SK-N-SH (cell line): Measurements from ENCODE around the gene GPR162. TPM values are rescaled to one million over a fixed set of nuclear protein-coding genes. Genes with fewer than 3 reads are reported as not detected.

Source experiments
- CTCF ChIA-PET: fragments of 300-600, 350-600 bp; formaldehyde crosslinking; extraction: SDS; loops from one replicate; lab custom pipeline; 2021; lab: Yijun Ruan, JAX
- POLR2A ChIA-PET: fragments of 350-600 bp; sonication (Branson Sonifier 250); formaldehyde crosslinking; extraction: SDS; loops from one replicate; lab custom pipeline; 2020; ENCODE audit warnings: antibody characterized with exemption, inconsistent platforms; lab: Yijun Ruan, JAX
- DNase-seq: peaks from one replicate; pipeline ENCODE4 v3.0.0; 2012
- H2AFZ ChIP-seq: fragments of 200-600 bp; sonication (generic); 2 replicates; pipeline ENCODE4 v1.8.1; 2016; ENCODE audit warnings: antibody characterized with exemption, mild to moderate bottlenecking, low read depth
- H3F3A ChIP-seq: fragments of 200-600 bp; sonication (generic); replicated peaks from 2 replicates; pipeline ENCODE3; 2016; ENCODE audit warnings: antibody characterized with exemption, mild to moderate bottlenecking; ENCODE audit not compliant: insufficient read depth
- H3K27ac ChIP-seq, 2 experiments: fragments of 200-500 bp in 1 of 2; fragments of 200-600 bp in 1 of 2; sonication (Bioruptor generic) in 1 of 2; sonication (generic), shearing (Covaris generic) in 1 of 2; 2 replicates each; pipeline versions ENCODE4 v1.5.1 to v1.6.1; 2014 to 2016; ENCODE audit warnings: low read depth in 2 of 2, inconsistent platforms in 1 of 2, low read length in 1 of 2, mild to moderate bottlenecking in 1 of 2, mixed read lengths in 1 of 2
- H3K27me3 ChIP-seq: fragments of 200-600 bp; sonication (generic), shearing (Covaris generic); 2 replicates; pipeline ENCODE4 v1.6.1; 2016; ENCODE audit warnings: mixed run types; ENCODE audit not compliant: insufficient read depth
- H3K36me3 ChIP-seq, 2 experiments: fragments of 200-500 bp in 1 of 2; fragments of 200-600 bp in 1 of 2; sonication (Bioruptor generic) in 1 of 2; sonication (generic) in 1 of 2; replicated peaks in 1 of 2; 2 replicates each; pipeline versions ENCODE3 to v1.5.1; 2014 to 2016; ENCODE audit warnings: low read length in 1 of 2, mild to moderate bottlenecking in 1 of 2; ENCODE audit not compliant: insufficient read depth in 2 of 2, control insufficient read depth in 1 of 2
- H3K4me1 ChIP-seq, 2 experiments: fragments of 200-500 bp in 1 of 2; fragments of 200-600 bp in 1 of 2; sonication (Bioruptor generic) in 1 of 2; sonication (generic), shearing (Covaris generic) in 1 of 2; 2 replicates each; pipeline versions ENCODE4 v1.5.1 to v1.6.1; 2014 to 2016; ENCODE audit warnings: low read depth in 1 of 2, low read length in 1 of 2, mixed run types in 1 of 2; ENCODE audit not compliant: insufficient read depth in 2 of 2, control insufficient read depth in 1 of 2
- H3K4me2 ChIP-seq: fragments of 200-600 bp; sonication (generic), shearing (Covaris generic); 2 replicates; pipeline ENCODE4 v1.6.1; 2017; ENCODE audit warnings: mixed run types
- H3K4me3 ChIP-seq, 2 experiments: fragments of 200-500 bp in 1 of 2; fragments of 200-600 bp in 1 of 2; sonication (Bioruptor generic) in 1 of 2; sonication (generic), shearing (Covaris generic) in 1 of 2; 2 replicates each; pipeline versions ENCODE4 v1.5.1 to v1.8.1; 2014 to 2016; ENCODE audit warnings: low read depth in 2 of 2, inconsistent platforms in 1 of 2, low read length in 1 of 2, mild to moderate bottlenecking in 1 of 2, mixed read lengths in 1 of 2, moderate library complexity in 1 of 2
- H3K79me2 ChIP-seq: fragments of 200-600 bp; sonication (generic); 2 replicates; pipeline ENCODE4 v1.8.1; 2017; ENCODE audit warnings: mild to moderate bottlenecking; ENCODE audit not compliant: insufficient read depth
- H3K9ac ChIP-seq: fragments of 200-600 bp; sonication (generic); 2 replicates; pipeline ENCODE4 v1.6.1; 2017; ENCODE audit warnings: mixed run types
- H3K9me2 ChIP-seq: fragments of 200-600 bp; sonication (generic); 2 replicates; pipeline ENCODE4 v1.6.1; 2017; ENCODE audit warnings: mixed run types
- H3K9me3 ChIP-seq: fragments of 200-600 bp; sonication (generic); 2 replicates; pipeline ENCODE4 v1.6.1; 2017; ENCODE audit warnings: mixed run types, mild to moderate bottlenecking, moderate library complexity
- H4K20me1 ChIP-seq: fragments of 200-600 bp; sonication (generic); 2 replicates; pipeline ENCODE4 v1.6.1; 2017; ENCODE audit warnings: mild to moderate bottlenecking, mixed run types; ENCODE audit not compliant: insufficient read depth
- CHD2 ChIP-seq: fragments of 150-350 bp; IDR thresholded peaks from 2 replicates; pipeline ENCODE4 v1.6.1; 2018; ENCODE audit warnings: low read length; ENCODE audit not compliant: partially characterized antibody
- ELF1 ChIP-seq: IDR thresholded peaks from 2 replicates; pipeline ENCODE4 v1.4.0; 2012
- EP300 ChIP-seq, 2 experiments: IDR thresholded peaks; 2 replicates each; pipeline versions ENCODE4 v1.4.0 to v1.6.1; 2012; ENCODE audit warnings: borderline replicate concordance in 1 of 2, low read depth in 1 of 2, low read length in 1 of 2
- FOSL2 ChIP-seq: IDR thresholded peaks from 2 replicates; pipeline ENCODE4 v1.4.0; 2012; ENCODE audit warnings: low read depth, mild to moderate bottlenecking, moderate library complexity, borderline replicate concordance
- FOXJ3 ChIP-seq: sonication (generic); formaldehyde crosslinking; IDR thresholded peaks from 2 replicates; pipeline ENCODE4 v1.5.1; 2020; ENCODE audit warnings: mild to moderate bottlenecking, missing genetic modification reagents
- FOXM1 ChIP-seq: IDR thresholded peaks from 2 replicates; pipeline ENCODE4 v1.4.0; 2012; ENCODE audit warnings: low read depth, mild to moderate bottlenecking
- GATA2 ChIP-seq: sonication (generic); formaldehyde crosslinking; IDR thresholded peaks from 2 replicates; pipeline ENCODE4 v1.5.0; 2020; ENCODE audit warnings: mild to moderate bottlenecking, missing genetic modification reagents
- IRF3 ChIP-seq: fragments of 150-350 bp; IDR thresholded peaks from 2 replicates; pipeline ENCODE4 v1.6.1; 2016; ENCODE audit warnings: mild to moderate bottlenecking, low read depth, low read length
- JUND ChIP-seq: IDR thresholded peaks from 2 replicates; pipeline ENCODE4 v1.4.0; 2012
- MAX ChIP-seq: IDR thresholded peaks from 2 replicates; pipeline ENCODE4 v1.4.0; 2012; ENCODE audit warnings: low read depth
- MEF2A ChIP-seq: IDR thresholded peaks from 2 replicates; pipeline ENCODE4 v1.4.0; 2012; ENCODE audit warnings: low read depth, borderline replicate concordance
- MXI1 ChIP-seq: IDR thresholded peaks from 2 replicates; pipeline ENCODE4 v1.6.1; 2012; ENCODE audit warnings: mild to moderate bottlenecking, low read depth, low read length, improper control_type of control experiment
- NRF1 ChIP-seq: IDR thresholded peaks from 2 replicates; pipeline ENCODE4 v1.6.1; 2012; ENCODE audit warnings: low read depth, mild to moderate bottlenecking, low read length
- RCOR1 ChIP-seq: fragments of 150-350 bp; IDR thresholded peaks from 2 replicates; pipeline ENCODE4 v1.6.1; 2017; ENCODE audit warnings: antibody characterized with exemption, low read length
- REST ChIP-seq: IDR thresholded peaks from 2 replicates; pipeline ENCODE4 v1.6.1; 2012; ENCODE audit warnings: mild to moderate bottlenecking, low read depth, low read length, moderate library complexity
- RFX5 ChIP-seq: IDR thresholded peaks from 2 replicates; pipeline ENCODE4 v1.6.1; 2012; ENCODE audit warnings: mild to moderate bottlenecking, improper control_type of control experiment, low read length
- SMC3 ChIP-seq: IDR thresholded peaks from 2 replicates; pipeline ENCODE4 v1.6.1; 2012; ENCODE audit warnings: low read depth, low read length, improper control_type of control experiment
- TAF1 ChIP-seq: IDR thresholded peaks from 2 replicates; pipeline ENCODE4 v1.6.1; 2012; ENCODE audit warnings: low read depth, mild to moderate bottlenecking, low read length, moderate library complexity, borderline replicate concordance
- USF1 ChIP-seq: IDR thresholded peaks from 2 replicates; pipeline ENCODE4 v1.4.0; 2012; ENCODE audit warnings: low read depth, borderline replicate concordance
- USF2 ChIP-seq: fragments of 150-350 bp; IDR thresholded peaks from 2 replicates; pipeline ENCODE4 v1.6.1; 2017; ENCODE audit warnings: antibody characterized with exemption, low read length, low read depth, borderline replicate concordance
- ZBTB33 ChIP-seq: IDR thresholded peaks from 2 replicates; pipeline ENCODE4 v1.4.0; 2012; ENCODE audit warnings: low read depth, borderline replicate concordance
- WGBS: methylation state at CpG from one replicate; pipeline ENCODE4 v1.1.6; 2017; ENCODE audit warnings: low lambda C conversion rate; 5-methylcytosine and 5-hydroxymethylcytosine counted together
- polyA plus RNA-seq, 3 experiments: library from polyadenylated mRNA; depleted of rRNA; stranded (reverse); fragments of >200 nt; gene quantifications; 2 replicates each; pipeline ENCODE4 v1.2.3, GENCODE V29; 2012

GPR162 gene
- polyA plus RNA-seq, 1 of the 3 experiments (the other 2 are of a cell fraction), result 18.6 TPM

GRCh38 chr12:6849427-6849826 lies 27.8 kb downstream of the GPR162 start (continued):
- TF ChIP-seq IRF3, result no peak
- TF ChIP-seq MXI1, result no peak
- no peak for TF ChIP-seq NRF1
- no peak for TF ChIP-seq RCOR1

- Histone ChIP-seq H4K20me1 (no peaks in the 10 kb centered on the region; the same call in 1 of the 2 replicates), H3K4me3 (peak overlapping the region; percentile 70 to 76; a peak in 3 of 4 replicates), H3K4me1 (peaks cover 7 to 17% of the 10 kb centered on the region in 2 experiments), H3K4me2 (peak overlapping the region; percentile 77), H3K9me3 (no peaks in the 10 kb centered on the region), H3K9ac (peak overlapping the region; percentile 59; the same call in 1 of the 2 replicates), H3K9me2 (no peaks in the 10 kb centered on the region), H3K36me3 (peaks cover 26 to 37% of the 10 kb centered on the region in 2 experiments), H2AFZ (no peak overlapping the region), H3K27me3 (no peaks in the 10 kb centered on the region), H3F3A (peaks cover 22% of the 10 kb centered on the region), H3K27ac (no peak overlapping the region), H3K79me2 (peaks cover 61% of the 10 kb centered on the region)
- no peak for TF ChIP-seq JUND
- TF ChIP-seq MEF2A, result no peak
- TF ChIP-seq GATA2 (CRISPR knock-in tag), result no peak
- TF ChIP-seq SMC3, result no peak
- no peak for TF ChIP-seq CHD2
- TF ChIP-seq REST, result no peak
- no peak for TF ChIP-seq ZBTB33
- no peak for TF ChIP-seq FOXJ3 (CRISPR knock-in tag)
- TF ChIP-seq FOSL2, result no peak
- no peak for TF ChIP-seq USF2
- no peak for TF ChIP-seq EP300 (IDR thresholded peaks at IDR 0.05; ENCODE audit: borderline replicate concordance in 1 of 2, low read depth in 1 of 2, low read length in 1 of 2)
- TF ChIP-seq TAF1, result no peak
- TF ChIP-seq FOXM1, result no peak
- no peak for TF ChIP-seq MAX
- TF ChIP-seq USF1, result no peak
- TF ChIP-seq ELF1, result no peak
- TF ChIP-seq RFX5, result no peak
- ChIA-PET CTCF (interaction anchor here (0.9 to 19.4 kb wide), 6 partner anchors 8 to 287 kb away, joined by 3 to 225 read pairs (median 12); partner anchors contain the start of genes MLF2, P3H3, SPSB2 and TPI1), POLR2A (no interaction called here)
- no peak for DNase-seq
- WGBS, result 58% methylated on average over 9 of the region's 10 CpGs
These were observed 28.4 kb downstream of the GPR162 start for GRCh38 chr12:6849976-6850560.
